NCI-H345 treated with DMSO at 0.1 percent for 48 hours (cell line): ENCODE results near the gene ZNF507.

ENCODE experiments used
- DNase-seq: peaks from one replicate; lab custom pipeline; 2025; ENCODE audit not compliant: unreplicated experiment; lab: John Stamatoyannopoulos, UW

Gene ZNF507

DNA sequence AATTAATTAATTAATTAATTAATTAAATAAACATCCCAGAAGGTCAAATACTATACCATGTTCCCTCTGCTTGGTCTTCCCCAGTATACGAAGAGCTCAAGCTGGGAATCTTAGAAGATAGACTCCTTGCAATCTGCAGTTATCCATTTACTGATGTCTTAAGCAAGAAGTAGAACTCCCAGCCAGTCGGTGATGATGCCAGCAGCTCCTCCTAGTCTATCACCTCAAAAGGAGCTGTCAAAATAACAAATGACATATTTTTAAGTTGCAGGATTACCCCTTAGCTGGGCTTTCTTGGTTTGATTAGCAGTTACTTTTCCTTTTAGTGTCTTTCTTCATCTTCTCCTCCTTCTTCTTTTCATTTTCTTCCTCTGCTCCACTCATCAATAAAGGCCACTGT is 6.0 kb upstream of the ZNF507 start:
- DNase-seq: no peak

DNA sequence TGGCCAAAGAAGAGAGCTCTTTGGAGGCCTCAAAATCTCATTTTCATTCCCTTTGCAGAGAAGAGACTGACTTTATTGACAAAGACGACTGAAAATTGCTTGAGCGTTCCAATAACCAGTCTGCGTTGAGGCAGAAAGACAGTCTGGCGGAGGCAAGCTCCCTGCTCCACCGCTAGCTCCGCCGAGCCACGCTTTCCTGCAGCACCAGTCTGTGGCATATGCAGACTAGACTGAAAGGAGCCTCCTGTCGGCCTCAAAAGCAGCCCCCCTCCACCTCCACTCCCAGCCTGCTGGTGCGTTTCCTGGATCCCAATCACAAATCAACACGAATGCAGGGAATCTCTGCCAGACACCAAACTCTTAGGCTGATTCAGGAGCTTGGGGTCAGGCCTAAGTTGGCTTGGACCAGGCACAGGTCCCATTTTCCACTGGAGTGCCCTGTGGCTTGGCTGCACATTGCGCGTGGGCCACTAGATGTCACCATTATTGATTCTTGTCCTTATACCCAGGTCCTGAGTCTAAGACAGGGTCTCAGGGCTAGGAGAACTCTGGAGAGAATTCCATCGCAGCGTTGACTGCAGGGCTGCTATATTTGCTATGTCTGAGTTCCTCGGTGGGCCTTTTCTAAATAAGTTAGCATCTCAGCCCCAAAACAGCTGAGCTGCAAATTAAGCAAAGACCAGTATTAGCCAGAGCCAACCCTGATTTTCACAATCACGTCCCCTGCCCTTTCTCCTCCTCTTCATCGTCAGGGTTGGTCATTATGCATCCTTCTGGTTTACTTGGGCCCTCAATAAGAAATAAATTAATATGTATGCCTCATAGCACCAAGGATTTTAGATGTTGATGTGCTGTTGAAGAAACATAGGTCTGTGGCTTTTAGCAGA is 5.2 kb upstream of the ZNF507 start:
- peak; percentile 7 for DNase-seq

DNA sequence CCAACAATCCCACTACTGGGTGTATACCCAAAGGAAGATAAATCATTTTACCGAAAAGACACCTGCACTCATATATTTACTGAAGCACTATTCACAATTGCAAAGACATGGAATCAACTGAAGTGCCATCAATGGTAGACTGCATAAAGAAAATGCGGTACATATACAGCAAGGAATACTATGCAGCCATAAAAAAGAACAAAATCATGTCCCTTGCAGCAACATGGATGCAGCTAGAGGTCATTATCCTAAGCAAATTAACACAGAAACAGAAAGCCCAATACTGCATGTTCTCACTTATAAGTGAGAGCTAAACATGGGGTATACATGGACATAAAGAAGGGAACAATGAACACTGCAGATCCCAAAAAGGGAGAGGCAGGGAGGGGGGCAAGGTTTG is 2.7 kb upstream of the ZNF507 start:
- DNase-seq: no peak

DNA sequence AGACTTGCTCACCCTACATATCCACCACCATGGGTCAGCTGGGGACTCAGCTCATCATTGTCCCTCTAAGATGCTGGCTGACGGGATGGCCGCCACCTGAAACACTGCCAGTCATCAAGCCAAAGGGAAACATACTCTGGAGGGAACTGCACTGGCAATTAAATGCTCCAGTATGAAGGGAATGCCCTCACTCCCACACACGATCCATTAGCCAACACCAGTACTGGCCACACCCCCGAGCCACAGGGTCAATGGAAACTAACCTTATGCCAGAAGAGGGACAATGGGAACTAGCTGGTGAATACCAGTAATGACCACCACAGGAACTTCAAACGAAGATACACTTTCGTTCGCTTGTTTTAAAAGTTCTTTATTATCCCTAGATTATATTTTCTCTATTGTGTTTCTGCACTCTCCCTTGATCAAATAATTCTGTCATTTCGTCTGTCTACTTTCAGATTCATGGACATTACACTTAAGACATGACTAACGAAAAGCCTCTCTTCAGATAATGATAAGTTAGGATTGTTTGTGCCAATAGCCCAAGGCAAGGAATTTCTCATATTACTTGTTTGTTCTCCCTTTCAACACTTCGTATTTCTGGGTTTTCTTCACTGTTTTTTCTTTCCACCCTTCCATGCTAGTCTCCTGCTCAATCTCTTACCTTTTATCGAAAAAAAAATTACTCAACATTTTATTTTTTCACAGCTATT is 1.7 kb upstream of the ZNF507 start:
- no peak for DNase-seq

DNA sequence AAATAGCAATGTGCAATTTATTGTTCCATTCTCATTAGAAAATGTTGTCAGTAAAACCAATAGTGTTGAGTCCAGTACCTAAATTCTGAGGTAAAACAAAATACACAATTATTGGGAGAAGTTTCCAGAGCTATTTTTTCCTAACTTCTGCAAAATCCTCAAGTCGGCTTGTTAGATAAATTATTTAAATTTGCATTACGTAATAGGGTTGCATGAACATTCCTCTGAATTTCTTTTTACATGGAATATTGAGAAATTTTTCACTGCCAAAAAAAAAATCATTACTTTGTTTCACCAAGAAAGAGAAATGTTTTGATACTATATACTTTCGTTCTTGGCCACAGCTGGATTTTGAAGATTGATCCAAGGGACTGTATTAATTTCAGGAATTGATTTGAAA is 1.5 kb downstream of the ZNF507 start:
- DNase-seq: no peak

DNA sequence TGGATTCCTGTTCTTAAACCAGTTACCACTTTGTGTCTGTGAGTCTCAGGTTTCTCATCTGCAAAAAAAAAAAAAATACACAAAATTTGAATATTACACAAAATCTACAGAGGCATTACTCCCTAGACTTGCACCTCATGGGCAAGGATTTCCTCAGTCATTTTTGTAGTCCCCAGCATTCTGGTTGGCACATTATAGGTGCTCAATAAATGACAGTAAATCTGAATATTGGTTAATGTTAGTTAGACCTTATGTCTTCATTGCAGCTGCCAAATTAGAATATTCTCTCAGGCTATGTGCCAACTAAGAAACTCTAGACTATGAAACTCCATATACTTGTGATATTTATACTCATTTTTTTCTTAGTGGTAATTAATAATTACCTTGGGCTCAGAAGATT is 2.2 kb downstream of the ZNF507 start:
- no peak for DNase-seq

DNA sequence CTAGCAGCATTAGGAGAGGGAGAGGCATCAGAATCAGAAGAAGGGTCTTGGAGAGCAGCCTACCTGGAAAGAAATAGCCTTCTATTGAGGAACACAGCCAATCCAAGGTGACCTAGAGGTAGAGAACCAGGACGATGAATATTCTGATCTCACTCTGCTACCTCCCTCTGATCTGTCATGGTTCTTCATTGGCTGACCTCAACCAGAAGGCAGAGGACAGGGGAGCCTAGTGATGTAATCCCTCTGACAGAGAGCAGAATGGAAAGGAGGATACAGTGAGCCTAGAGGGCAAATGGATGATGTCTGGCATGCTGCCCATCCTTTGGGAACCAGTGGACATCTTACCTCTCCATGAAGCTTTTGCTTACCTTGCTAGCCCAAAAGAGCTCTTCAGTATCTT is 3.6 kb downstream of the ZNF507 start:
- DNase-seq: no peak

DNA sequence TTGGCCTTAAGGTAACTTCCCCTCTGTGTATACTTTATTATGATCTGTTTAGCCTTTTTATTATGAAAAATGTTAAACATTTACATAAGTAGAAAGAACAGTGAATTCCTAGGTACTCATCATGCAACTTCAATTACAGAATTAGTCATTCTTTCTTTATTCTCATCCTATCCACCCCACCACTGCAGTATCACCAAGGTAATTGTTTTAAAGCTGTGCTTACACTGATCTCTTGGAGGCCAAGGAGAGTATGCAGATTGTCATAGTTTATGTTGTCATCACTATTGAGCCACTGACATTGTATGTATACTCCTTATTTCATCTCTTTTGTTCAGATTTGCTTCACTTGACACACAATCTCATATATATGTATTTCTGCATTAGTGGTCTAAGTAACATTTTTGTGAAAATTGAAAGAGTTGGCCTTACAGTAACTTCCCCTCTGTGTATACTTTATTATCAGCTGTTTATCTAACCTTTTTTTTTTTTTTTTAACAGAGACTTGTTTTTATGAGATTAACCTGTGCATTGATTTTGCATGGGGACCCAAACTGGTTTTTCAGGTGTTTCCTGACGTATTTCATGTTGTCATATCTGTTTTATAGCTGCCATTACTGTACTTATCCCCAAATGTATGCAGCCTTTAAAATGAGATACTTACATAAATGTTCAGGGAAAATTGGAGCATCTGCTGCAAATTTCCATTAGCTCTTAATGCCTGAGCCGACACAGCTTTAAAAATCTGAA is 4.5 kb downstream of the ZNF507 start:
- no peak for DNase-seq

DNA sequence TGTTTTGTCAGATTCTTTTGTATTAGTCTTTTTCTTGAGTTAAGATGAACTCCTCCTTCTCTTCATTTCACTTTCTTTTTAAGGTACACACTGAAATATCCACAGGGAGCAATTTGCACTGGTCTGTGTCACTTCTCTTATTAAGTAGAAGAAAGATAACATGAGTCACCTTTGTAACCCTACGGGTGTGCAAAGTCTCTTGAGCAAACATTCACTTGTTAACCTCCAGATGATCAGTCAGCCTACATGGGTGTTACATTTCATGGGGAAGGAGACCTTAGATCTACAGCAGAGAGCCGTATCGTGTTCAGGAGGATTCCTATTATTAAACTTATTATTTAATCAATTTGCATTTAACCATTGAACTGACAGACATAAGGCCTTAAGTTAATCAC is 5.1 kb downstream of the ZNF507 start:
- DNase-seq: no peak

DNA sequence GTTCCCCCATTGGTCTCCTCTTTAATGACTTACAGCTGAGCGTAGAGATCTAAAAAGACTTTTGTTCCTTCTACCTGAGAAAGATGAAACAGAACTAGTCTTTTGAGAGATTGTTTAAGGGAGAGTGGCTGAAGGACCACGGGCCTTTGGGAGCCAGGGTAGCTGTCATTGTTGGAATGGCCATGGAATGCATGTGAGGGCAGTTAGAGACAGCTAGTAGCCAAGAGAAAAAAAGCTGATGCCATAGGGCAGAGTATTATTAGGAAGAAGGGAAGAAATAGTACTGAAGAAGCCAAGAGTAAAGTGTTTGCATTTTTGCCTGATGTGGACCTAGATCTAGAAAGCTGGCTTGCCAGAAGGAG is 5.6 kb downstream of the ZNF507 start:
- no peak for DNase-seq

DNA sequence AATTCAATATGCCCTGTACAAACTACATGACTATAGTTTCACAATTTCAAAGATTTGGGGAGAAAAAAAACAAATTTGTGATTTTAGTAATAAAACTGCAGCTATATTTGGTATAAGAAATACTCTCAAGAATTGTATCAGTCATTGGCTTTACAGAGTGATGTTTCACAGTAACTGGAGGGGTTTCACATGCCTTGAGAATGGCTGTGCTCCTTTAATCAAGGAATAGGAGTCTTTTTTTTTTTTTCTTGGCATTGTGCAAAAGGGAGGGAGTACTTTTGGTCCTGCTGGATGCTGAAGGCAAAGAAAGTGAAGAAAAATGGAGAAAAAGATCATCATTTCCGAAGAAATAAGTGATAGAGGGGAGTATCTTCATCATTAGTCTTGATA is 6.8 kb downstream of the ZNF507 start:
- DNase-seq: no peak

DNA sequence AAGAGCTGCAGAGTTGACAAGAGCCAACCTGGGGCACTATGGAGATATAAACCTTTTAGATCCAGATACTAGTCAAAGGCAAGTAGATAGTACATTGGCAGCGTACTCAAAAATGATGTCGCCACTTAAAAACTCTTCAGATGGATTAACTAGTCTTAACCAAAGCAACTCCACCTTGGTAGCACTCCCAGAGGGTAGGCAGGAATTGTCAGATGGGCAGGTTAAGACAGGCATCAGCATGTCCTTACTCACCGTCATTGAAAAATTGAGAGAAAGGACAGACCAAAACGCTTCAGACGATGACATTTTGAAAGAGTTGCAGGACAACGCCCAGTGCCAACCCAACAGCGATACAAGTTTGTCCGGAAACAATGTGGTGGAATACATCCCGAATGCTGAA is 8.9 kb downstream of the ZNF507 start:
- DNase-seq: no peak

DNA sequence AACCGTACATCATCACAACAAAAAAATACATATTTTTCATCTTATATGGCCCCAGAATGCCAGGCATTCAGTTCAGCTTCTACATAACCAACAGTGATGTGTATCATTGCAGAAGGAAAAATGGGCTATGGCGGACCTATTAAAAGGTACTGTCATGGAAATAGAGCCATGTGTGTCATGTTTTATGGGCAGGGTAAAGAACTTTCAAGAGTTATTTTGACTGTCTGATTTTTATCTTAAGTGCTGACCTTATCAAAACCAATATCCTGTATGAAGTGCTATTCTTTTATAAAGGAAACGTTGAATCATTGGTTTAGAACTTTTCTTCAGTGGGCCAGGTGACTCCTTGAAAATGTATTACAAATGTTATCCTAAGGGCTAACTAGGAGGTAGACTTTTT is 9.9 kb downstream of the ZNF507 start:
- no peak for DNase-seq

DNA sequence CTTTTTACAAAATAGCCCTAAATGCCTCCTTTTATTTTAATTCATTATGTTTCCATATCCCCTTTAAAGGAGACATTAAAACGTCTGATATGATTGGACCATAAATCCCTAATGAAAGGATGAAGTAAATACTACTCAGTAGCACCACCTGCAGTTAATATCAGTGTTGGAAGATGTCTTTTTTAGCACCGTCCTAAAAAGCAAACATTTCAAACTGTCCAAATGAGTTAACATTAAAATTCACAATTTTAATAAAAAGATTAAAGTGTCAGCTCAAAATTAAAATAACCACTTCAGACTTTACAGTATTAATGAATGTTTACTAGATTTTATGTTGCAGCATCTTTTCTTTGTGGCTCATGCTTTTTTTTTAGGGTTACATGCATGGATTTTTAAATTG is 12.3 kb downstream of the ZNF507 start:
- DNase-seq: no peak

DNA sequence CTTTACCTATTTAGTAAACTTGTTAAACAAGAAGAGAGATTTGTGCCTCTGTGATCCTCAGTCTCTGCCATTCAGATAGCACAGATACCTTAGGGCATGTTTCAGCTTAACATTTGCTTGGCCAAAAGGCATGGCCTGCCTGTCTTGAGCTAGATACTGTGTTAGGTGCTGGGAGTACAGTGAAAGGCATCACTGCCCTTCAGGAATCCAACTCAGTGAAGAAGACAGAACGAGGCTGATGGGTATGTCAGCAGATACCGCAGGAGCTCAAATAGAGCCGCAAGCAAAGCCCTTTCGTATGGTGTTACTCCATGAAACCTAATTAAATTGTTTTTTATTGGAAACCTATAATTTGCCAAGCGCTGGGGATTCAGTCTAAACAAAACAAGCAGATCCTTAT is 12.9 kb downstream of the ZNF507 start:
- DNase-seq: no peak

DNA sequence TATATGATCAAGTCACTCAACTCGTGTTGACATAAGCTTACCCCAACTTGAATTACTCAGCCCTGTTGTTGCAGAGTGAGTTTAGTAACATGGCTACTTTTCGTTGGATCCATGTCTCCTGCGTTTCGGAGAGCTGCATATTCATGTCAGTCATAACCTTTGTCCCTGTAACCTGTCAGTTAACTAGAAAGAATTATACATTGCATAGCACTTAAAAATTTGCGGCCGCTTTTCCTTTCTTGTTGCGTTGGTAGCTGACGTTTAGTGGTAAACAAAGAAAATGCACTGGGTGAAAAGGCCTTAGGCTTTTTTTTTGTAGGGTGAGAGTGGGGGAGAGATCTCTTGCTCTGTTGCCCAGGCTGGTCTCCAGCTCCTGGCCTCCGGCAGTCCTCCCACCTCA is 14.2 kb downstream of the ZNF507 start:
- no peak for DNase-seq

DNA sequence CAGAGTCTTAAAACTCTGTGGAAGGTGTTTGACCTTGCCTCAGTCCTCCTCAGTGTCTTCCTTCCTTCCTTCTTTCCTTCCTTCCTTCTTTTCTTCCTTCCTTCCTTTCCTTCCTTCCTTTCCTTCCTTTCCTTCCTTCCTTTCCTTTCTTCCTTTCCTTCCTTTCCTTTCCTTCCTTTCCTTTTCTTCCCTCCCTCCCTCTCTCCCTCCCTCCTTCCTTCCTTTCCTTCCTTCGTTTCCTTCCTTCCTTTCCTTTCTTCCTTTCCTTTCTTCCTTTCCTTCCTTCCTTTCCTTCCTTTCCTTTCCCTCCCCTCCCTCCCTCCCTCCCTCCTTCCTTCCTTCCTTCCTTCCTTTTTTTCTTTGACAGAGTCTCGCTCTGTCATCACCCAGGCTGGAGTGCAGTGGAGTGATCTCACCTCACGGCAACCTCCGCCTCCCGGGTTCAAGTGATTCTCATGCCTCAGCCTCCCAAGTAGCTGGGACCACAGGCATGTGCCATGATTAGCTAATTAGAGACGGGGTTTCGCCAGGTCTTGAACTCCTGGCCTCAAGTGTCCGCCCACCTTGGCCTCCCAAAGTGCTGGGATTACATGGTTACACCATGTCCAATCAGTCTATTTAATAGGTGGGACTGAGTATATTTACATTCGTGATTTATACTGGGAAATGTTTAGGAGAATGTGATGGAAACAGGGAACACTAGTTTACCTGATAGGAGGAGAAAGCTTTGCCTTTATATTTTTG is 16.3 kb downstream of the ZNF507 start:
- DNase-seq: no peak

DNA sequence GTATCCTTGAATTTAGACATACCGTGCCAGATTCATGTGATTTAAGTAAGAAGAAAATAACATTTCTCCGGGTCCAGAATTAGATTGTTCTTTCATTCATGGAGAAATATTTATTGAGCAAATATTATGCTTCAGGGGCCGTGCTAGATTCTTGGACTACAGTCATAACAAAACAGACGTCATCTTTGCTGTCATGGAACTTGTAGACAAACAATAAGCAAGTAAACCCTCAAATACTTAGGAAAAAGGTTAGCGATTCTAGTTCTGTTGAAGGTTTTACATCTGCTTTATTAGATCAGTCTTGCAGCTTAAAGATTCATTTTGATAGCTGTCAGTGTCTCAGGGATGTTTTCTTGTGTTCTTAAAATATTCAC is 16.9 kb downstream of the ZNF507 start:
- no peak for DNase-seq

DNA sequence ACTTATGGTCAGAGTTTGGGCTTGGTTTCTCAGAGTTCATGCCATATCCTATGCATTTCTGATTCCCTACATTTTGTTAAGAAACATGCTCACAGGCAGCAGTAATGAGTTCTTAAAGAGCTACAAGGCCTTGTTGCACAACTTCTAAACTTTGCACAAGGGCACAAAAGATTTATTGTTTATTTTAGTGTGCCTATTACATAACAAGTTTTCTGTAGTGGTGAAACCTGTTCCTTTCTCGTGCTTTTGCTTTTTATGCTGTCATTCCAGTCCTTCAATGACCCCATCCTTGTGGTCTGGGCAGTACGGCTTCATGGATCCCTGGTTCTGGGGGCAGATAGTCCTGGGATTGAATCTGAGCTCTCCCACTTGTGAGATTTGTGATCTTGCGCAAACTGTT is 17.8 kb downstream of the ZNF507 start:
- no peak for DNase-seq

DNA sequence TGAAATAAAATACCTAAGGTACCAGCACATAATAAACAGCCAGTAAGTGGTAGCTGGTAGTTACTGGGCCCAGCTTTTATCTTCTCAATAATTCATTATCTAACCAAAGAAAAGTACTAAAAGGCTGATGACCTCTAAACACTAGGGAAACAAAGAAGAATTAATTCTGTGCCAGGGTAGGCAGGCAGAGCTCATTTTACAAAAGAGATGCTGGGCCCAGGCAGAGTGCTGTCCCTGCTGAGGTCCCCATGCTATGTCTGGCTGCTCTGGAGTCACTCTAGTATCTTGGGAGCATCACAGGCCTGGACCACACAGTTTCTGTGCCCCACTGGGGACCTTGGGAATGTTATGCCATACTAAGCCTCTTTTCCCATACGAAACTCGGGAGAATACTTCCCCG is 18.2 kb downstream of the ZNF507 start:
- no peak for DNase-seq

DNA sequence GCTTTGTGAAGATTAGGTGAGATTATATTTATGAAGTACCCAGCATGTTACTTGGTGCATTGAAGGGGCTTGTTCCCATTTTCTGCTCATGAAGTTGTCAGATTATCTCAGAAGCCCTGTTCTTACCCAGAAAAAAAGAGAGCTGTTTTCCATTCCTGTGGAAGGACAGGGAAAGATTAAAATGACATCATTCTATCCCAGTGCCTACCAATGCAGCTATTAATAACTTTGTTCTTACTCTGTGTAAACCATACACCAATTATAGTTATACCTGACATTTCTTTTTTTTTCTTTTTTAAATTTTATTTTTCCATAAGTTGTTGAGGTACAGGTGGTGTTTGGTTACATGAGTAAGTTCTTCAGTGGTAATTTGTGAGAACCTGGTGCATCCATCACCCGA is 18.6 kb downstream of the ZNF507 start:
- DNase-seq: no peak
